GM21447 (cell line): Measurements from ENCODE around the gene IL15.
"Not testable (repeated sequence)": the region's sequence is repeated elsewhere in the genome, so short reads cannot be mapped to it uniquely, and the experiment has no call there.

Experiments used
- ATAC-seq: cut with Tn5 transposase; IDR thresholded peaks from one replicate; pipeline ENCODE4 v1.9.1; 2021; ENCODE audit not compliant: unreplicated experiment

Gene IL15

GRCh38 chr4:141636082-141636770 lies at the start of gene IL15:
IL15 (plus strand) TSS chr4:141636583; CDS start chr4:141719465, 82,882 bp downstream.
- peak; percentile 66 for ATAC-seq

GRCh38 chr4:141587897-141588296 lies 48.5 kb upstream of the IL15 start:
- no peak for ATAC-seq

GRCh38 chr4:141595531-141595930 lies 40.9 kb upstream of the IL15 start:
- ATAC-seq: no peak

GRCh38 chr4:141599853-141600252 lies 36.5 kb upstream of the IL15 start:
- ATAC-seq: no peak

GRCh38 chr4:141604683-141605082 lies 31.7 kb upstream of the IL15 start:
- not testable (repeated sequence) for ATAC-seq

- no peak for ATAC-seq
Observed at GRCh38 chr4:141605425-141605856, 30.9 kb upstream of the IL15 start.

GRCh38 chr4:141609243-141609642 lies 27.1 kb upstream of the IL15 start:
- no peak for ATAC-seq

- no peak for ATAC-seq
Observed at GRCh38 chr4:141610365-141610764, 26.0 kb upstream of the IL15 start.

- ATAC-seq: no peak
Observed at GRCh38 chr4:141614878-141615586, 21.4 kb upstream of the IL15 start.

- ATAC-seq: not testable (repeated sequence)
Observed at GRCh38 chr4:141615587-141615918, 20.8 kb upstream of the IL15 start.

- no peak for ATAC-seq
Observed at GRCh38 chr4:141620715-141621114, 15.7 kb upstream of the IL15 start.

GRCh38 chr4:141625023-141625422 lies 11.4 kb upstream of the IL15 start:
- no peak for ATAC-seq

- no peak for ATAC-seq
Observed at GRCh38 chr4:141630854-141631253, 5.5 kb upstream of the IL15 start.

- ATAC-seq: peak; percentile 40
Observed at GRCh38 chr4:141635736-141636081, 674 bp upstream of the IL15 start.

- peak; percentile 46 for ATAC-seq
Observed at GRCh38 chr4:141636771-141637460, 533 bp downstream of the IL15 start.

- ATAC-seq: no peak
Observed at GRCh38 chr4:141637565-141637964, 1.2 kb downstream of the IL15 start.

GRCh38 chr4:141638230-141638629 lies 1.8 kb downstream of the IL15 start:
- no peak for ATAC-seq

- ATAC-seq: no peak
Observed at GRCh38 chr4:141640696-141641095, 4.3 kb downstream of the IL15 start.

GRCh38 chr4:141642063-141642462 lies 5.7 kb downstream of the IL15 start:
- no peak for ATAC-seq

- no peak for ATAC-seq
Observed at GRCh38 chr4:141642711-141643110, 6.3 kb downstream of the IL15 start.

- ATAC-seq: peak; percentile 49
Observed at GRCh38 chr4:141643557-141643956, 7.2 kb downstream of the IL15 start.
